Activated naive CD4-positive, alpha-beta T cell treated with Interleukin-2 at 50 U/mL for 16 hours (primary cell): Measurements from ENCODE around the gene CMIP.
"Not testable (repeated sequence)": the region's sequence is repeated elsewhere in the genome, so short reads cannot be mapped to it uniquely, and the experiment has no call there.

Experiments used
- DNase-seq: peaks from one replicate; pipeline ENCODE4 v3.0.0-alpha.2; 2020

CMIP gene

DNA sequence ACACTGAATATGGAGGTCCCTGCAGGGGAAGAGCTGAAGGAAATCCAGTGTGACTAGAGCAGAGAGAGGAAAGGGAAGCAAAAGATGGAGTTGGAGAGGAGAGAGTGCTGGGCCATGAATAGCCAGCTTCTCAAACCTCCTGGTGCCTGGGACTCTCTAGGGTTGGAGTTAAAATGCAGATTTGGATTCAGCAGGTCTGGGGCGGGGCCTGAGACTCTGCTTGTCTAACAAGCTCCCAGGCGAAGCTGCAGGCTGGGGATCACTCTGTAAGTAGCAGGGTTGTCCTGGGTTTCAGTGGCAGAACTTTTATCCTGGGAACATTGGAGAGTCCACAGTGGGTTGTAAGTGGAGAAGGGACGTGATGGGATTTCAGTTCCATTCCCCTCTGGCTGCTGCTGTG lies 231.1 kb downstream of the CMIP start:
- DNase-seq = no peak

DNA sequence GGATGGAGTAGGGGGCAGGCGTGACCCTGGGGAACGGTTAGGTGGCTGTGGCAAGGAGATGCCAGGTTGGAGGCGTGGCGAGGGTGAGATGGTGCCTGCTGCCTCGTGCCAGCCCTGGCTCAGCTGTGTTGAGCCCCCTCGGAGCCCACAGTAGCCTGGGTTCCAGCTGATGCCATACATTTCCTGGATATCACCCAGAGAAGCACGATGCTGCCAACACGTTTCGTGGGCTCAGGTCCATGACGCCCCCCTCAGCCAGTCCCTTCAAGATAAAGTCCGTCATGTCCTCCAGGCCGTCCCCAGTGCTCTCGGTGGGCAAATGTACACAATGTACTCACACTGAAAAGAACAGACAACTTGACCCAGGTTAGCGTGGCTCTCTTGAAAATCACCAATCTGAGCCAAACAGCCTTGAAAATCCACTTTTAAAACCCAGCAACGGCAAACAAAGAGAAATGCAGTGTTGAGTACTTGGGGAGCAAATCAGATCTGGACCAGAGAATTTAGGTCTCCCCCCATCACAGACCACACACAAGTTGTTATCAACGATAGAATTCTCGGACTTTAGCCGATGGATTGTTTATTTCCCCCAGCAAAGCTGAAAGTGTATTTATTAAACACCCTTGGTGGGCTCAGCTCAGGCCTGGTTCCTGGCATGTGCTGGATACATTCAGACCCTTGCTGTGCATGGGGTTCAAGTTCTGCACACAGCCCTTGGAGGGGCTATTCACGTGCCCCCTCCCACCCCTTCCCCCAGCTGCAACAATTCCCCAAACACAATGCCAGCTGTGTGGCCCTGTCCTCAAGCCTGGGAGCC lies 231.7 kb downstream of the CMIP start:
- no peak for DNase-seq

DNA sequence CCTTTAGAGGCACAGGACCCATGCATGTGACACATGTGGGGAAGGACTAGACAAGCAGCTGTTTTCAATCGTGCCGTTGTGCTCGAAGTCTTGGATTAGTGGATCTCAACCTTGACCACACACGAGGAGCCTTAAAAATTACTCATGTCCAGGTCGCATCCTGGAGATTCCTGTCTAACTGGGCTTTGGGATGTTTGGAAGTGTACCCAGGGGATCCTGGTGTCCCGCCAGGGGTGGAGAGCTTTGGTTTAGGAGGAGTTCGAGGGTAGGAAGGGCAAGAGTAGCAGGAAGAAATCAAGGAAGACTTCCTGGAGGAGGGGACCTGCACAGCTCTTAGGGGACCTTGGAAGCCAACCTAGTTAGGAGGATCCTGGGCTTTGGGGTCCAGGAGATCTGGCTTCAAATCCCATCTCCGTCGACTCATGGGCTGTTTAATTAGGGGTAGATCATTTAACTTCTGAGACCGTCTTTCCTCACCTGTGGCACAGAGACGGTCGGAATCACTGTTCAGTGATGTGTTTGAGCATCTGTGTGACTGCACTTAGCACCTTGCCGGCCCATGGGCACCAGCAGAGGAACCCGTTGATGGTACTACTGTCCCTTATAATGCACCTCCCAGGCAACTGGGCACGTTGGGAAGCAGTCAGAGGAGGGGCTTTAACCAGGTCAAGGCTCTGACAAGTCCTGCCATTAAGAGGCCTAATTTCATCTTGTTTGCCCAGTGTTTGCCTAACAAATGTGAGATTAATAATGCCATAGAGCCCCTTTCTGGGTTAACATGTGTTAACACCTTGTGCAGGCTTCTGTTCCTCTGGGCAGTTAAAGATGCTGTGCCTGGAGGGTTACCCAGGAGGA lies 232.5 kb downstream of the CMIP start:
- DNase-seq = no peak

DNA sequence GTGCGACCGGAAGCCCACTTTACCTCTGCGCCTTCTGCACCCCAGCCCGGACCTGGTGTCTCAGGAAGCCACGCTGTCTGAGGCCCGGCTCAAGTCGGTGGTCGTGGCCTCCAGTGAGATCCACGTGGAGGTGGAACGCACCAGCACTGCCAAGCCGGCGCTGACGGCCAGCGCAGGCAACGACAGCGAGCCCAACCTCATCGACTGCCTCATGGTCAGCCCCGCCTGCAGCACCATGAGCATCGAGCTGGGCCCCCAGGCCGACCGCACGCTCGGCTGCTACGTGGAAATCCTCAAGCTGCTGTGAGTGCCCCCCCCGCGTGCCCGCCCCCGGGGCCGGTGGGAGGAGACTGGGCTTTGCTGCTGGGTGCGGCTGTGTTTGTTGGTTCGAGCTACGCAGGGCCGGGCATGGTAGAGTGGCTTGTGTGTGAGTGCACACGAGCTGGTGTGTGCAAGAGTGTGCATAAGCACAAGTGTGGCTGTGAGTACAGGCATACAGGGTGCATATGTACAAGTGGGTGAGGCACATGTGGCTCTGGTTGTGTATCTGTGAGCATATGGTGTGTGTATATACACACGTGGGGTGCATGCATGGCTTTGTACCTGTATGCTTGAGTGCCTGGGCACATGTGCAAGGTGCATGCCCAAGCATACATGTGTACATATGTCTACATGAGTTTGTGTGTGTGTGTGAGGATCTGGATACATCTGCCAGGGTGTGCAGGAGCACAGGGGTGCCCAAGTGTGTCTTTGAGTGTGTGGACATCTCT lies 233.9 kb downstream of the CMIP start:
- DNase-seq = no peak

DNA sequence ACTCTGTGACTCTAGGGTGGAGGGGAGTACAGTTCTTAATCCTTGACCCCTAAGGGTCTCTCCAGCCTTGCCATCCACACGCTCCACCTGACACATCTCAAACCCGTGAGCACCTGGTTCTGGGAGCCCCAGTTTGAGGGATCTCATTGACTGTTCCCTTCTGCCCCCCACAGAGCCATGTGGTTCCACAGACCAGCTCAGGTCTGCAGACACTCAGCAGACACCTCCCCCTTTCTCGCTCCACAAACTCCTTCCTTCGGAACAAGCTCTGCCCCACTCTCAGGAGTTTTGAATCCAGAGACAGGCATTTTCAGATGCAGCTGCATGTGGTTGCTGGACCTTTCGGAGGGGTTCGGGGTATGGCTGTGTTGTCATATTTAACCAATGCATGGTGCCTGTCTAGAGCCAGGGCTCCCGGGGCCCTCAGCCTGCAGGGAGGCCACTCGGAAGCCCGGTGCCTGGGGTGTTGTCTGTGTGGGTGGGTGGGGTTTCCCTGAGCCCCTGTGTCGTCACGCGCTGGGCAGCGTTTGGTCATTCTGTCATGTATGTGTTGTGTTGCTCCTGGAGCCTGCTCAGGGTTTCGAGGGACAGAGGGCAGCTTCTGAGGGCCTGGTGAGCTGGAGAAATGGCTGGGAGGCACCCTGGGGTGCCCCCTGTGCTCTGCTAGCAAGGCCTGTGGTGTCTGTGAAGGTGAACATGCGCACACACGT lies 235.3 kb downstream of the CMIP start:
- no peak for DNase-seq

DNA sequence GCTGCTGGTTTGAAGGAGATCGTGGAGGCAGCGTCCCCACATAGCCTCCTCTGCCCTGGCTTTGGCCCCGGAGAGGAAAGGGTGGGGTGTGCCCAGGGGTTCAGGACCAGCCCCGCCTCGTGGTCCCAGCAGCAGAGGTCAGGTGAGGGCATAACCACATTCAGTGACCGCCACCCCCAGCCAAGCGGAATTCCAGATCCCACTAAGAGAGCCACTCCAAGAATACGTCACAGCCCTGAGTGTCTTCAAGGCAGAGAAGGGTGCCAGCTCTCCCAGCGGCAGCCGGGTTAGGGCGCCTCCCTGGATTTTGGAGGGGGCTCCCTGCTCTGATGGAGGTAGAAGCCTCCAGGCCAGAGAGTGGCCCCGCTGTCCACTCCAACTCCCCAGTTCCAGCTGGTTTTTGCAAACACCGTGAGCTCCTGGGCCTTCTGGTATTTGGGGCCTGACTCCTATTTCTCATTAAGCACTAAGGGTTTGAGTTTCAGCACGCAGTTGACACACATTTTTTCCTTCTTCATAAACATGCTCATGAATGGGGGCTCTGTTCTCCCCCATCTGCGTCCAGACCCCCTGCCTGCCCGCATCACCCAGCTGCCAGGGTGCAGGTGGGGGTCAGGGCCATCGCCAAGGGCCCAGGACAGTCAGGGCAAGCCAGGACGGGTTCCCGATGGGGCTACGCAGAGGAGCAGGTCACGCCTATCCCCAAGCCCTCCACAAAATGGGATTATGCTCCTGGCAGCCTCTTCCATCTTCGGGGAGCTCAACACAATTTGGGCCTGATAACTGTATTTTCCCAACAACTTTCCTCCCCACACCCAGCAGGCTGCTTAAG lies 236.1 kb downstream of the CMIP start:
- no peak for DNase-seq

DNA sequence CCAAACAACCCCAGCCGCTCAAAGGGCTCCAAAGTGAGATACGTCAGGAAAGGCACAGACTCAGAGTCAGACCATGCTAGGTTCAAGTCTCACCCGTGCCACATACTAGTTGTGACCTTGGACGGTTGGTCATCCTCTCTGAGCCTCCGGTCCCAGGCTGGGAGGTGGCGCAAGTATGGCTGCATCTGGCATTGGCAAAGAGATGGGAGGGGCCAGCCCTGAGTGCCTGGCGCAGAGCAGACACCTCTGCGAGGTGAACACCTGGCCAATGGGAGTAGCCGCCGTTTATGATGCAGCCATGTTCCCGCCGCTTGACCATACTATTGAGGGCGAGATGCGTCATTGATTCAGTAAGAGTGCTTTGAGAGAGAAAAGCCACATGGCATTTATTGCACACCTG lies 236.7 kb downstream of the CMIP start:
- no peak for DNase-seq

DNA sequence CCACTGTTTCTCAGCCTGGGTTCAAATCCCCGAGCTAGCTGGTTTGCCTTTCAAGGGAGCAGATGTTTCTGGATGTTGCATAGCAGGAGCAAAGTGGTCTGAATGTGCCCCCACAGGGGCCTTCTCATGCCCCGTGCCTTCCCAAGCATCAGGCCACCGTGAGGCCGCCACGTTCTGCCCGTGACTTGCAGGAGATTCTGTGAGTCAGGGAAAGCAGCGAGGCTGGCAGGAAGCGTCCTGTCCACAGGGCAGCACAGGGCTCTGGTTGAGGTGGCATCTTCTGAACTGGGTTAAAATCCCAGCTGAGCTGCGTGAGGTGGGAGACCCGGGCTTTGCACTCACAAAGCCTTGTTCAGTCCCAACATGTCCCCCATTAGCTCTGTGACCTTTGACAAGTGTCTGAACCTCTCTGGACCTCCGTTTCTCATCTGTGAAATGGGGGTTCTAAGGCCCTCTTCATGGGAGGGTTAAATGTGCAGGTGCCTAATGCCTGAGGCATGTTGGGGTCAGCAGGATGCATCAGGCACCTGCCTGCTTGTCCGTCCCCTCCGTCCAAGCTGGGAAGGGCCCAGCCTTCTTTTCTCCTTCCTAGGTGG lies 239.7 kb downstream of the CMIP start:
- DNase-seq = no peak

DNA sequence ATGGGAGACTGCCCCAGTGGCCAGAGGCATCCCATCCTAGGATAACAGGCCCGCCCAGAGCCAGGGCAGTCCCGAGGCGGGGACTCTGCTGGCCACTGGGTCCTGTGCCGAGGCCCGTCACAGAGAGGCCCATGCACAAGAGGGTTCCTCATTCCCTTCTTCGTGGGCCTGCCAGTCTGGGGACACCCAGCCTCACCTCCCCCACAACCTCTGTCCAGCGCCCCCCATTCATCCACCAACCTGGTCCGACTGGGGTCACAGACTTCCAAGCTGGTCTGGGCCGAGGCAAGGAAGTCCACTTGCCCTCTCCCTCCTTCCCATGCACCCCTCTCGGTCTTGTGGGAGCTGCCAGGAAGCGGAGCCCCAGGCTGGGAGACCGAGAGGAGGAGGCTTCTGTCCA lies 240.3 kb downstream of the CMIP start:
- DNase-seq = no peak

DNA sequence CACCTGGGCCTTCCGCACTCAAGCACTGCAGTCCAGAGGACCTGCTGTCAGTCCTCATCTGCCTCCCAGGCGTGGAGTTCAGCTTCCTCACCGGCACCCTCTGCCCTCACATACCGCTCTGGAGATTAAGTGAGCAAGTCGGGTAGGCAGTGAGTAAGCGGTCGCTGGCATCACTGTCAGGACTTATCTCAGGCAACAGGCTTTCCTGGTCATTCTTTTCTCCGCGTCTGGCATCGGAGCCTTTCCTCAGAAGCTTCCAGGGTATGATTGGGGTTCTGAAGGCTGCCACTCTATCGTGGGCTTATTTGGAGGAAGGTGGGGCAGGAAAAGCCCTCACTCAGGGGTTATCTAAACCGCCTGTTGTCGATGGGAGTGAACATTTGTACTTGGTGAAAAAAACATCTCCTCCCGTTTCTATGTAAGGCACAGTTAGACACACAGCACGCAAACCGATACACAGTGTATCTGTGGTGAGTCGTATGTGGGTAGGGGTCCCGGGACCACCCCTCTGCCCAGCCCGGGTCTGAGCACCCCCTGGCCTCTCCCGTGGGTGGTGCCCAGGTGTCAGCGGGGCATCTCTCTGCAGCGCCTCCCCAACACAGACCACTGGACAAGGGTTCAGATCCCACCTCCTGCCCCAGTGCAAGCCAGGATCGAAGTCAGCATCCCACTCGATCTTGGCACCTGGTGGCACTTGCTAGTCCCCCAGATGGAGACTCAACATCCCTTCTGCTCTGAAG lies 242.0 kb downstream of the CMIP start:
- DNase-seq = no peak

DNA sequence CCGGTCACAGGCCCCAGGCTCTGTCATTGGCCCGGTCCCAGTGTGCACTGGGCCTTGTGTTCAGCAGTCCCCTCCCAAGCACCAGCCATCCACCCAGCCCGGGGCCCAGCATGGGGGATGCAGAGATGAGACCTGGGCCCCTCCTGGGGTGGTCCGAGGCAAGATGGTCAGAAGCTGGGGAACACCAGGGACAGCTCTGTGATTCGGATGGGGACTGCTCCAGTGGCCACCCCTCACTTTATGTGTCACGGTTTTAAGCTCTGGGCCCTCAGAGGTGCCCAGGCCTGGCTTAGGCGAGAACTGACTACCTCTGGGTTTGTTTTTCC lies 242.5 kb downstream of the CMIP start:
- no peak for DNase-seq

DNA sequence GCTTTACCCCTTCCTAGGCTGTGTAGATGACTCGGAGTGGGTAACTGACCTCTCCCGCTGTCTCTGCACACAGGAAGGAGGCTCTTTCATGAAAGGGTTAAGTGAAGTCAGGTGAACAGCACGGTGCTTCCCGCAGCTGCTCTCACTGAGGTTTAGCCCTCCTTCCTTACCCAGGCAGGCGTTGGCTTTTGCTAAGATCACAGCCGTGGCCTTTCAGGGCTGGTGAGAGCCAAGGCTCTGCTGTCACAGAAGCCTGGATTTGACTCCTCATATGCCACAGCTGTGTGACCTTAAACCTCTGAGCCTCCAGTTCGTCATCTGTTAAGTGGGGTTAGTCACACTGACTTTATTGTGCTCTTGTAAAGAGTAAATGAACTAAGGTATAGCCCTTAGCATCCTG lies 243.6 kb downstream of the CMIP start:
- no peak for DNase-seq

DNA sequence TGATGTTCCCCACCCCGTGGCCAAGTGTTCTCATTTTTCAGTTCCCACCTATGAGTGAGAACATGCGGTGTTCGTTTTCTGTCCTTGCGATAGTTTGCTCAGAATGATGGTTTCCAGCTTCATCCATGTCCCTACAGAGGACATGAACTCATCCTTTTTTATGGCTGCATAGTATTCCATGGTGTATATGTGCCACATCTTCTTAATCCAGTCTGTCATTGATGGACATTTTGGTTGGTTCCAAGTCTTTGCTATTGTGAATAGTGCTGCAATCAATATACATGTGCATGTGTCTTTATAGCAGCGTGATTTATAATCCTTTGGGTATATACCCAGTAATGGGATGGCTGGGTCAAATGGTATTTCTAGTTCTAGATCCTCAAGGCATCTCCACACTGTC lies 244.2 kb downstream of the CMIP start:
- DNase-seq = not testable (repeated sequence)

DNA sequence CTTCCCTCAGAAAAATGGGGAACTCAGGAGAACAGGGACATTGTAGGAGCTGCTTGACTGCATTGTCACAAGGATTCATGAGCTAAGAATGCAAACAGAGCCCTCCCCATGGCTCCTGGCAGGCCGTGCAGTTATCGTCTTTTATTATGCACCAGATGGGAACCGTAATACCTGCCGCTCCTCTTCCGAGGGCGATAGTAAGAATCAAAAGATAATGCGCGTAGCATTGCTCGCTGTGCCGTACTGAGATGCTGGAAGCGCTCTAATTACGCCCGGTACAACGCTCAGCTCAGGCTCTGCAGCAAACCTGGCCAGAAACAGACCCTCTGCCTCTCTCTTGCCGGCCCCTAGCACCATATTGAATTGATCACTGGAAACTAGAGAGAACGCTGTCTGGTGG lies 247.4 kb downstream of the CMIP start:
- DNase-seq = no peak

DNA sequence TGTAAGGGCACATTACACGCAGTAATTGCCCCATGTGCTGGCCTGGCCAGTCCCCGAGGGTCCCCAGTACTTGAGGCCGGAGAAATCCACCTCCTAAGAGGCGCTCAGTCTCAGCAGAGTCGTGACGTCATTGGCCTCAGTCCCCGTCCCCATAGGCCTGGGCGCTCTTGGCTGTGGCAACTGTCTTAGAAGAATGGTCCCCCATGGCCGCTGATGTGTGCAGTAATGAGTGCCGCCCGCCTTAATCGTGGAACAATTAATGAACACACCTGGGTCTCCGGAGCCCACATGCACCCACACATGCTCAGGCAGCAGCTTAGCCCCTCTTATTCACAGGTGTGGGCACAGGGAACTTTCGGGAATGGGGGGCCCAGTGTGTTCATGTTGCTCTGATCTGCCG lies 248.0 kb downstream of the CMIP start:
- DNase-seq = no peak

DNA sequence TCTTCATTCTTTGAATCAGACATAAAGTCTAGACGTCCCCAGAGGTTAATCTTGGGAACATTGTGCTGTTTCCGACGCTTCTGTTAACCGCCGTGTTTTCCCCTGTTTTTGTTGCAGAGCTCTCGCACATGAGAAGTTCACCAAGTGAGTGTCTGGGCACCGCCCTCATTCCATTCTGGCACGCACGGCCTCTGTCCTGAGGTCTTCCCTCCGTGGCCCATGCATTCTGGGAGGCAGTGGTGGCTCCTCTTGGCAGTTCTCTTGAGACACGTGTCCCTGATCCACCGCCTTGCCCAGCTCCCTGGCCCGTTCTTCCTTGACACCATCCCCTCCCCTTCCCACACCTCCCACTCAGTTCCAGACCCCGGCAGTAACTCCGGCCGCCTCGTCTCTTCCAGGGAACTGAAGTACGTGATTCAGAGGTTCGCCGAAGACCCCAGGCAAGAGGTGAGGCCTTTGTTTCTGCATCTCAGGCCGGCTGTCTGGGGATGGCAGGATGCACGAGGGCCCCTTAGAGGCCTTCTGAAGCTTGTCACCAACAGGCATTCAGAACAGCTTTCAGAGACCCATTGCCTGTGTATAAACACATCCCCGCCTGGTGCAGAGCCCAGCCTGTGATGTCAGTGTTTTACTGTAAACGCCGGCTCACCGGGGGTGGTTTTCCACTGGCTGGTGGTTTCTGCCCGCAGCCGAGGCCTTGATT lies 248.6 kb downstream of the CMIP start:
- no peak for DNase-seq

DNA sequence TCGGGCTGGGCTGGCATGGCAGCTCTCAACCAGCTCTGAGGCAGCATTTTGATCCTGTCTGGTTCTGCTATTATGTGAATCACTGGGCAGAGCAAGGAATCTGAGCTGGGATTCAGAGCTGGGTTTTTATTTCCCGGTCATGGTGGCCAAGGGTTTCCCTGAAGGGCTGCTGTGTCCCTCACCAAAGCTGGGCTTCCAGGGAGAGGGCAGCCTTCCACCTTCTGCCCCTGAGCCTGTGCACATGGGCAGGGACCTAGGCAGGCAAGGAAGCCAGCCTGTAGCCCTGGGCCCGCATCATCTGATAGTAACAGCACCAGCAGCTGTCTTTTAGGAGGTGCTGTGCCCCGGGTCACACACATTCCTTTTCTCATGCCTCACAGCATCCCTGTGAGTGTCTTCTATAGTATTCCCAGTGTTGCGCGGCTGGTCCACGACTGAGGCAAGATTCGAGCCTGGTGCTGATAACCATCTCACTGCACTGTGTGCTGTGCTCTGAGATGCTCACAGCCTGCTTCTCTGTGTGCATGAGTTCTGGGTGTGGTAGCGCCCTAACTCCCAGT lies 249.2 kb downstream of the CMIP start:
- DNase-seq = no peak

DNA sequence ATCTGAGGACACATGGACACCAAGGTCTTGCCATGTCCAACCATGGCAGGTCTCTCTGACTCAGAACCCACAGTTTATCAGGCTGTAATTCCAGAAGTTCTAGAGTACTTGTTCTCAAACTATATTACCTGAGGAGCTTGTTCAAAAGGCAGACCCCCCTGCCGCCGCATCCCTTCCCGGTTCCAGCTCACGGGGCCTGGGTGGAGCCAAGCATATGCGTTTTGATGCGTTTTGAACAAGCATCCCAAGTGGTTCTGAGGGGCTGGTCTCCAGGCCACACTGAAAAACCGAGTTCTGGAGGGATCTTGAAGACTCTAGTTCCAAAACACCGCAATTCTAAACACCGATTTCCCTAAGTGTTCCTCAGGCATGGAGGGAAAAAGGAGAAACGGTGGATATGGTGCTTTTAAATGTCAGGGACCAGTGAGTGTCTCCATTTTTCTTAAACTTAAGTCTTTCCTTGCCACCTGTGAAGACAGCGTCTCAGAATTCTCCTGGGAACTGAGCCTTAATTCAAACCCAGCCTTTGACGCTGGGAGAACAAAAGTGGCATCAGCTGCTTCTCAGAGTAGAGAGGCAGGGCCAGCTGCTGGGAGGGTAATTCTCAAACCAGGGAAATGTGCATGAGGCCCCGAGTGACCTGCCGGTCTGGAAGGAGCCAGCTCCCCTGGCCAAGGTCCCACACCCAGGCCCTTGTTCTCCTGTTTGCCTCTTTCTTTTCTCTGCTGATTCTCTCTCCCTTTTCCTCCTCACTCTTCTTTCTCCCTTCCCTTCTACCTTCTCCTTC lies 250.1 kb downstream of the CMIP start:
- DNase-seq = no peak
